IMR-90 (cell line): ENCODE measurements around the gene RABGEF1. TPM values are rescaled to one million over a fixed set of nuclear protein-coding genes. Genes with fewer than 3 reads are reported as not detected.

Experiments
- ATAC-seq: fragments of 200-7000 bp; cut with Tn5 transposase; 2 replicates; pipeline ENCODE4 v1.9.1; 2020; ENCODE audit warnings: low read depth, mild to moderate bottlenecking, moderate library complexity
- BruUV-seq: library from RNA; stranded (reverse); fragments of 400-500 nt; replicated peaks from 2 replicates; lab custom pipeline; 2021; lab: Mats Ljungman, UMichigan
- CTCF ChIA-PET: fragments of 300-600 bp; formaldehyde crosslinking; extraction: SDS; loops from one replicate; lab custom pipeline; 2021; ENCODE audit warnings: antibody characterized with exemption; lab: Yijun Ruan, JAX
- POLR2A ChIA-PET: fragments of 300-600 bp; sonication (Branson Sonifier 250); formaldehyde crosslinking; loops from one replicate; lab custom pipeline; 2022; ENCODE audit warnings: antibody characterized with exemption; ENCODE audit not compliant: unreplicated experiment; lab: Charles Lee
- DNase-seq: peaks from one replicate; pipeline ENCODE4 v3.0.0; 2013
- H2AFZ ChIP-seq: replicated peaks from 2 replicates; pipeline ENCODE3; 2013; ENCODE audit warnings: low read length, mild to moderate bottlenecking; ENCODE audit not compliant: poor library complexity
- H2AK5ac ChIP-seq: 2 replicates; pipeline ENCODE4 v1.6.1; 2013; ENCODE audit warnings: low read depth, low read length, inconsistent platforms
- H2AK9ac ChIP-seq: replicated peaks from 2 replicates; pipeline ENCODE3; 2013; ENCODE audit warnings: mild to moderate bottlenecking, low read depth, low read length, moderate library complexity; ENCODE audit not compliant: poor library complexity
- H2BK120ac ChIP-seq: 2 replicates; pipeline ENCODE4 v1.6.1; 2013; ENCODE audit warnings: low read depth, low read length, inconsistent platforms
- H2BK15ac ChIP-seq: 3 replicates; pipeline ENCODE4 v1.6.1; 2013; ENCODE audit warnings: low read depth, low read length, inconsistent platforms
- H2BK20ac ChIP-seq: 2 replicates; pipeline ENCODE4 v1.6.1; 2013; ENCODE audit warnings: low read depth, mild to moderate bottlenecking, inconsistent platforms, low read length, moderate library complexity
- H2BK5ac ChIP-seq: 2 replicates; pipeline ENCODE4 v1.6.1; 2013; ENCODE audit warnings: mild to moderate bottlenecking, low read depth, low read length, inconsistent platforms; ENCODE audit not compliant: poor library complexity, severe bottlenecking
- H3K14ac ChIP-seq: replicated peaks from 2 replicates; pipeline ENCODE4 v1.6.1; 2013; ENCODE audit warnings: low read depth, low read length, inconsistent platforms
- H3K18ac ChIP-seq: 2 replicates; pipeline ENCODE4 v1.6.1; 2013; ENCODE audit warnings: low read depth, low read length, control low read depth
- H3K23ac ChIP-seq: 2 replicates; pipeline ENCODE4 v1.6.1; 2013; ENCODE audit warnings: low read depth, low read length, inconsistent platforms
- H3K27ac ChIP-seq: 2 replicates; pipeline ENCODE4 v1.5.1; 2013; ENCODE audit warnings: mild to moderate bottlenecking, control low read depth, low read length; ENCODE audit not compliant: insufficient read depth
- H3K27me3 ChIP-seq: 2 replicates; pipeline ENCODE4 v1.6.1; 2013; ENCODE audit warnings: low read length; ENCODE audit not compliant: control insufficient read depth, insufficient read depth
- H3K36me3 ChIP-seq: 2 replicates; pipeline ENCODE4 v1.6.1; 2013; ENCODE audit warnings: low read length, mixed read lengths; ENCODE audit not compliant: control insufficient read depth, insufficient read depth
- H3K4ac ChIP-seq: 2 replicates; pipeline ENCODE4 v1.6.1; 2013; ENCODE audit warnings: low read depth, low read length, inconsistent platforms
- H3K4me1 ChIP-seq: 2 replicates; pipeline ENCODE4 v1.6.1; 2013; ENCODE audit warnings: low read length, mixed read lengths; ENCODE audit not compliant: control insufficient read depth, insufficient read depth
- H3K4me2 ChIP-seq: 2 replicates; pipeline ENCODE4 v1.6.1; 2013; ENCODE audit warnings: low read depth, mild to moderate bottlenecking, control low read depth, low read length, moderate library complexity
- H3K4me3 ChIP-seq: 2 replicates; pipeline ENCODE4 v1.5.1; 2013; ENCODE audit warnings: low read depth, mild to moderate bottlenecking, control low read depth, low read length, moderate library complexity; ENCODE audit not compliant: insufficient read depth
- H3K56ac ChIP-seq: 2 replicates; pipeline ENCODE4 v1.6.1; 2013; ENCODE audit warnings: low read length, inconsistent platforms; ENCODE audit not compliant: insufficient read depth; ENCODE audit errors: extremely low read depth
- H3K79me1 ChIP-seq, 2 experiments: 2 replicates each; pipeline ENCODE4 v1.6.1; 2013; ENCODE audit warnings: low read length in 2 of 2, inconsistent platforms in 1 of 2, low read depth in 1 of 2
- H3K9ac ChIP-seq: 2 replicates; pipeline ENCODE4 v1.6.1; 2013; ENCODE audit warnings: low read depth, low read length, control low read depth
- H3K9me1 ChIP-seq: 2 replicates; pipeline ENCODE4 v1.6.1; 2013; ENCODE audit warnings: low read length, inconsistent platforms; ENCODE audit not compliant: insufficient read depth
- H3K9me3 ChIP-seq: 2 replicates; pipeline ENCODE4 v1.6.1; 2013; ENCODE audit warnings: low read length; ENCODE audit not compliant: control insufficient read depth, insufficient read depth
- H4K20me1 ChIP-seq: 2 replicates; pipeline ENCODE4 v1.6.1; 2013; ENCODE audit warnings: low read length, inconsistent platforms; ENCODE audit not compliant: insufficient read depth
- H4K5ac ChIP-seq: 2 replicates; pipeline ENCODE4 v1.6.1; 2013; ENCODE audit warnings: mild to moderate bottlenecking, low read depth, low read length, control low read depth
- H4K8ac ChIP-seq, 2 experiments: 2 replicates each; pipeline ENCODE4 v1.6.1; 2013; ENCODE audit warnings: low read depth in 2 of 2, low read length in 2 of 2, control low read depth in 1 of 2, inconsistent platforms in 1 of 2
- H4K91ac ChIP-seq: 2 replicates; pipeline ENCODE4 v1.6.1; 2013; ENCODE audit warnings: low read depth, low read length, inconsistent platforms; ENCODE audit not compliant: insufficient read depth
- BHLHE40 ChIP-seq: fragments of 150-350 bp; IDR thresholded peaks from 2 replicates; pipeline ENCODE4 v1.6.1; 2016; ENCODE audit warnings: mild to moderate bottlenecking, low read depth, low read length
- CHD1 ChIP-seq: IDR thresholded peaks from 2 replicates; pipeline ENCODE4 v1.6.1; 2012; ENCODE audit warnings: low read depth, low read length, improper control_type of control experiment
- FOS ChIP-seq: fragments of 150-350 bp; IDR thresholded peaks from 2 replicates; pipeline ENCODE4 v1.6.1; 2016; ENCODE audit warnings: low read depth, low read length
- MAFK ChIP-seq: IDR thresholded peaks from 2 replicates; pipeline ENCODE4 v1.6.1; 2012; ENCODE audit warnings: low read depth, low read length, improper control_type of control experiment
- MXI1 ChIP-seq: IDR thresholded peaks from 2 replicates; pipeline ENCODE4 v1.6.1; 2012; ENCODE audit warnings: low read depth, mild to moderate bottlenecking, low read length, moderate library complexity, borderline replicate concordance
- POLR2A ChIP-seq: IDR thresholded peaks from 2 replicates; pipeline ENCODE4 v1.6.1; 2012; ENCODE audit warnings: mild to moderate bottlenecking, low read depth, low read length
- RAD21 ChIP-seq: IDR thresholded peaks from 2 replicates; pipeline ENCODE4 v1.6.1; 2012; ENCODE audit warnings: low read length, improper control_type of control experiment
- RCOR1 ChIP-seq: IDR thresholded peaks from 2 replicates; pipeline ENCODE4 v1.6.1; 2012; ENCODE audit warnings: mild to moderate bottlenecking, low read length, improper control_type of control experiment; ENCODE audit not compliant: insufficient replicate concordance
- RFX5 ChIP-seq: IDR thresholded peaks from 2 replicates; pipeline ENCODE4 v1.8.0; 2012; ENCODE audit warnings: low read depth, mild to moderate bottlenecking, low read length, moderate library complexity
- SMC3 ChIP-seq: fragments of 150-350 bp; IDR thresholded peaks from 2 replicates; pipeline ENCODE4 v1.6.1; 2016; ENCODE audit warnings: low read depth, mild to moderate bottlenecking, antibody characterized with exemption, low read length, moderate library complexity
- WGBS, 2 experiments: methylation state at CpG; one replicate each; pipeline versions ENCODE4 v1.1.5 to v1.1.7; 2013; ENCODE audit warnings: missing lambda C conversion rate in 2 of 2; ENCODE audit not compliant: insufficient read length in 1 of 2; ENCODE audit errors: extremely low coverage in 2 of 2; 5-methylcytosine and 5-hydroxymethylcytosine counted together
- dilution Hi-C: fragments of 300-500 bp; cut with HindIII; formaldehyde crosslinking; loops from one replicate; pipeline ENCODE4 v1.14.3; 2018; ENCODE audit warnings: low sequenced_read_pairs; ENCODE audit not compliant: unreplicated experiment
- in situ Hi-C: fragments of 300-500 bp; cut with MboI; formaldehyde crosslinking; loops from 3 replicates; pipeline ENCODE4 v1.14.3; 2019; ENCODE audit warnings: low sequenced_read_pairs, inconsistent platforms, mixed read lengths
- intact Hi-C: fragments of 100-400 bp; cut with micrococcal nuclease; formaldehyde crosslinking; loops from 2 replicates; pipeline ENCODE4 v1.10.0; 2022
- polyA plus RNA-seq, 3 experiments: library from polyadenylated mRNA; depleted of rRNA; stranded (reverse); fragments of >200 nt; gene quantifications; 2 replicates each; pipeline ENCODE4 v1.2.3, GENCODE V29; 2012; ENCODE audit warnings: low replicate concordance in 1 of 3
- total RNA-seq: library from RNA; depleted of rRNA; stranded (reverse); fragments of >200 nt; gene quantifications from 2 replicates; pipeline ENCODE4 v1.2.3, GENCODE V29; 2012
- TF ChIP-seq, protein P1 (sequence below): fragments of 150-350 bp; IDR thresholded peaks from 2 replicates; pipeline ENCODE4 v1.6.1; 2016; ENCODE audit warnings: low read depth, mild to moderate bottlenecking, low read length, moderate library complexity, borderline replicate concordance
- TF ChIP-seq, protein P2 (sequence below): conservative IDR thresholded peaks from 2 replicates; pipeline ENCODE4 v1.5.1; 2012; ENCODE audit warnings: mild to moderate bottlenecking, low read depth, low read length, improper control_type of control experiment
- TF ChIP-seq, protein P3 (sequence below): fragments of 150-350 bp; IDR thresholded peaks from 2 replicates; pipeline ENCODE4 v1.6.1; 2017; ENCODE audit warnings: mild to moderate bottlenecking, antibody characterized with exemption, low read length, low read depth

The RABGEF1 gene
- total and polyA plus RNA-seq, 2 of the 4 experiments (the other 2 are of a cell fraction), result 34.9 to 56.6 TPM

DNA sequence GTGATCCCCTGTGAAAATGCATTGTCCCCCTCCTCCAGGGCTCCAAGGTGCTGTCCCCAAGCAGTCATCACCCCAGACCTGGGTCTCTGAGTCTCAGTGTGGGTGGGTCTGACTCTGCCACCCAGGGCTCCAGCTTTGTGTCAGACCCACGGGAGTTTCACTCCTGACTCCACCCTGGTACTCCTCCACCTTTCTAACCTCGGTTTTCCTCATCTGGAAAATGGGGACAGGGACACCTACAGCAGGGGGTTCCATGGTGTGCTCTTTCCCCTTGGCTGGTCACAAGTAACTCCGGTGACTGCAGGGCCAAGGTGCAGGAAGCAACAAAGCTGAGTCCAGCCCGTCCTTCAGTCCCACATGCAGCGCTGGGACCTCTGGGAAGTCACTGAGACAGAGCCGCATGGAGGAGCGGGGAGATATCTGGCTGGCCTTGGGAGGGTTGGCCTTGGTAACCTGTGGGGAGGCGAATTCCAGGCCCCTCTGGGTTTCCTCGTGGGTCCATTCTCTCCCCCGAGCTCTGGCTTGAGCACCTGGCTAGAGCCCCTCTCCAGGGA, 41.8 kb upstream of the RABGEF1 start:
- dilution Hi-C loops, result no loop called here
- H3K9me3 ChIP-seq, result no peaks in the 10 kb centered on the region
- no peak overlapping the region for H2AK5ac ChIP-seq
- BruUV-seq, result no TSS peak
- H2BK5ac ChIP-seq, result no peak overlapping the region
- ATAC-seq, result no peak
- intact Hi-C loops, result no loop called here
- H3K4ac ChIP-seq, result no peak overlapping the region
- no peaks in the 10 kb centered on the region for H3K27me3 ChIP-seq
- no peak overlapping the region for H2BK15ac ChIP-seq
- no peak overlapping the region for H3K4me2 ChIP-seq
- H3K23ac ChIP-seq, result no peak overlapping the region
- no peak overlapping the region for H3K9ac ChIP-seq
- H4K5ac ChIP-seq, result no peak overlapping the region
- no peak overlapping the region for H3K18ac ChIP-seq
- no peak overlapping the region for H3K4me3 ChIP-seq
- H4K91ac ChIP-seq, result no peak overlapping the region
- H2AFZ ChIP-seq, result no peak overlapping the region
- 80% methylated on average over 1 of the region's 10 CpGs; no CpG with 5 or more reads in 1 of the 2 experiments for WGBS, 2 experiments
- no peak overlapping the region for H3K56ac ChIP-seq
- H4K20me1 ChIP-seq, result peaks cover 7% of the 10 kb centered on the region; the same call in 1 of the 2 replicates
- no peak for DNase-seq
- H3K36me3 ChIP-seq, result peaks cover 14% of the 10 kb centered on the region
- H3K4me1 ChIP-seq, result peaks cover 7% of the 10 kb centered on the region
- no peak overlapping the region for H4K8ac ChIP-seq
- H2AK9ac ChIP-seq, result no peak overlapping the region
- H3K14ac ChIP-seq, result no peak overlapping the region
- no peak overlapping the region for H3K27ac ChIP-seq
- no peak for TF ChIP-seq MAFK
- no peak for TF ChIP-seq FOS
- TF ChIP-seq POLR2A, result no peak
- TF ChIP-seq, protein P1, sequence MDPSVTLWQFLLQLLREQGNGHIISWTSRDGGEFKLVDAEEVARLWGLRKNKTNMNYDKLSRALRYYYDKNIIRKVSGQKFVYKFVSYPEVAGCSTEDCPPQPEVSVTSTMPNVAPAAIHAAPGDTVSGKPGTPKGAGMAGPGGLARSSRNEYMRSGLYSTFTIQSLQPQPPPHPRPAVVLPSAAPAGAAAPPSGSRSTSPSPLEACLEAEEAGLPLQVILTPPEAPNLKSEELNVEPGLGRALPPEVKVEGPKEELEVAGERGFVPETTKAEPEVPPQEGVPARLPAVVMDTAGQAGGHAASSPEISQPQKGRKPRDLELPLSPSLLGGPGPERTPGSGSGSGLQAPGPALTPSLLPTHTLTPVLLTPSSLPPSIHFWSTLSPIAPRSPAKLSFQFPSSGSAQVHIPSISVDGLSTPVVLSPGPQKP, result no peak
- TF ChIP-seq RCOR1, result no peak
- TF ChIP-seq, protein P2, sequence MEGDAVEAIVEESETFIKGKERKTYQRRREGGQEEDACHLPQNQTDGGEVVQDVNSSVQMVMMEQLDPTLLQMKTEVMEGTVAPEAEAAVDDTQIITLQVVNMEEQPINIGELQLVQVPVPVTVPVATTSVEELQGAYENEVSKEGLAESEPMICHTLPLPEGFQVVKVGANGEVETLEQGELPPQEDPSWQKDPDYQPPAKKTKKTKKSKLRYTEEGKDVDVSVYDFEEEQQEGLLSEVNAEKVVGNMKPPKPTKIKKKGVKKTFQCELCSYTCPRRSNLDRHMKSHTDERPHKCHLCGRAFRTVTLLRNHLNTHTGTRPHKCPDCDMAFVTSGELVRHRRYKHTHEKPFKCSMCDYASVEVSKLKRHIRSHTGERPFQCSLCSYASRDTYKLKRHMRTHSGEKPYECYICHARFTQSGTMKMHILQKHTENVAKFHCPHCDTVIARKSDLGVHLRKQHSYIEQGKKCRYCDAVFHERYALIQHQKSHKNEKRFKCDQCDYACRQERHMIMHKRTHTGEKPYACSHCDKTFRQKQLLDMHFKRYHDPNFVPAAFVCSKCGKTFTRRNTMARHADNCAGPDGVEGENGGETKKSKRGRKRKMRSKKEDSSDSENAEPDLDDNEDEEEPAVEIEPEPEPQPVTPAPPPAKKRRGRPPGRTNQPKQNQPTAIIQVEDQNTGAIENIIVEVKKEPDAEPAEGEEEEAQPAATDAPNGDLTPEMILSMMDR, result no peak
- TF ChIP-seq, protein P3, sequence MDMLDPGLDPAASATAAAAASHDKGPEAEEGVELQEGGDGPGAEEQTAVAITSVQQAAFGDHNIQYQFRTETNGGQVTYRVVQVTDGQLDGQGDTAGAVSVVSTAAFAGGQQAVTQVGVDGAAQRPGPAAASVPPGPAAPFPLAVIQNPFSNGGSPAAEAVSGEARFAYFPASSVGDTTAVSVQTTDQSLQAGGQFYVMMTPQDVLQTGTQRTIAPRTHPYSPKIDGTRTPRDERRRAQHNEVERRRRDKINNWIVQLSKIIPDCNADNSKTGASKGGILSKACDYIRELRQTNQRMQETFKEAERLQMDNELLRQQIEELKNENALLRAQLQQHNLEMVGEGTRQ, result no peak
- TF ChIP-seq BHLHE40, result no peak
- TF ChIP-seq MXI1, result no peak
- TF ChIP-seq RFX5, result no peak
- TF ChIP-seq RAD21, result no peak
- TF ChIP-seq CHD1, result no peak
- no peak for TF ChIP-seq SMC3
- peaks cover 4 to 44% of the 10 kb centered on the region in 2 experiments; a peak in 2 of 4 replicates for H3K79me1 ChIP-seq
- H3K9me1 ChIP-seq, result 0 out of 2 replicates have a peak, but pooled peaks cover 7% of the 10 kb centered on the region
- POLR2A ChIA-PET, result no interaction called here
- CTCF ChIA-PET, result no interaction called here
- in situ Hi-C loops, result no loop called here
- H2BK120ac ChIP-seq, result no peak overlapping the region
- no peak overlapping the region for H2BK20ac ChIP-seq
